Measurements from ENCODE around the gene TNS3. TPM values are rescaled to one million over a fixed set of nuclear protein-coding genes. Genes with fewer than 3 reads are reported as not detected.

TNS3 gene
- total RNA-seq, 1 experiment from 2014 or later, result 9.5 TPM

- no peak overlapping the region for H3K18ac ChIP-seq (ENCODE audit: insufficient read length, low read depth, low read length)
- H2BK15ac ChIP-seq (ENCODE audit: low read depth, low read length), result no peak overlapping the region
- no CpG with 5 or more reads among the region's 3 CpGs for WGBS (ENCODE audit: extremely low coverage, insufficient read length, low lambda C conversion rate)
- H3K4me1 Mint-ChIP-seq, result peaks cover 56 to 58% of the 10 kb centered on the region in 2 experiments
- no peak overlapping the region for H2AK5ac ChIP-seq (ENCODE audit: insufficient read length, low read length)
- no peak overlapping the region for H4K91ac ChIP-seq (ENCODE audit: insufficient read length, low read depth, low read length)
- peaks cover 12% of the 10 kb centered on the region for H3K23me2 ChIP-seq (ENCODE audit: insufficient read length, low read depth, low read length, poor library complexity, severe bottlenecking)
- DNase-seq, result no peak
- no peaks in the 10 kb centered on the region for H3K9me3 Mint-ChIP-seq
- no peaks in the 10 kb centered on the region; the same call in 1 of the 2 replicates for H3K4me1 ChIP-seq (ENCODE audit: insufficient read depth, low read length)
- no peak overlapping the region for H3K56ac ChIP-seq (ENCODE audit: insufficient read length, low read depth, low read length)
- H3K9ac ChIP-seq (ENCODE audit: extremely low read depth, insufficient read length, low read length), result no peak overlapping the region
- H3K79me1 ChIP-seq (ENCODE audit: insufficient read depth, low read depth, low read length, poor library complexity, severe bottlenecking), result no peaks in the 10 kb centered on the region
- no peak for TF ChIP-seq CTCF (conservative IDR thresholded peaks at IDR 0.05)
- no peak overlapping the region for H4K5ac ChIP-seq (ENCODE audit: insufficient read length, low read depth, low read length)
- no peak overlapping the region for H3T11ph ChIP-seq (ENCODE audit: low read length)
- H2BK20ac ChIP-seq (ENCODE audit: low read depth, low read length, poor library complexity, severe bottlenecking), result no peak overlapping the region
- no peak overlapping the region for H3K27ac Mint-ChIP-seq
- no peak overlapping the region for H3K4me2 ChIP-seq (ENCODE audit: insufficient read depth, insufficient read length, low read length)
- H4K20me1 ChIP-seq (ENCODE audit: control insufficient read depth, insufficient read depth, insufficient read length), result no peaks in the 10 kb centered on the region
- H2BK5ac ChIP-seq (ENCODE audit: insufficient read length, low read length), result no peak overlapping the region
- H3K14ac ChIP-seq (ENCODE audit: insufficient read depth, low read length), result no peak overlapping the region; the same call in 1 of the 2 replicates
- H3K9me3 ChIP-seq (ENCODE audit: control insufficient read depth, low read depth, low read length), result no peaks in the 10 kb centered on the region
- peaks cover 42% of the 10 kb centered on the region for H3K27me3 Mint-ChIP-seq (ENCODE audit: low read depth)
- no peak overlapping the region for H3K23ac ChIP-seq (ENCODE audit: insufficient read length, low read depth, low read length)
- no peak overlapping the region for H4K8ac ChIP-seq (replicated peaks; ENCODE audit: insufficient read length, low read depth, low read length)
- H2BK12ac ChIP-seq (ENCODE audit: insufficient read length, low read depth, low read length), result no peak overlapping the region
- H3K4ac ChIP-seq (ENCODE audit: low read depth, low read length), result no peak overlapping the region
- peak overlapping the region in 1 of 2 experiments; percentile 27; a peak in 1 of 5 replicates for H3K4me3 Mint-ChIP-seq
- no peaks in the 10 kb centered on the region for H3K79me2 ChIP-seq (ENCODE audit: insufficient read depth, low read length)
- H2BK120ac ChIP-seq (ENCODE audit: low read depth, low read length, poor library complexity, severe bottlenecking), result no peak overlapping the region
- no peak overlapping the region for H3K27ac ChIP-seq (ENCODE audit: insufficient read length, low read depth, low read length)
- H2AFZ ChIP-seq (ENCODE audit: low read length), result no peak overlapping the region
- peaks cover 0 to 12% (median 0%) of the 10 kb centered on the region in 3 experiments; a peak in 3 of 7 replicates for H3K36me3 Mint-ChIP-seq (ENCODE audit: insufficient read depth in 1 of 3, low read depth in 3 of 3)
- H3K27me3 ChIP-seq (ENCODE audit: insufficient read depth, low read length), result peaks cover 4% of the 10 kb centered on the region; the same call in 1 of the 2 replicates
These were observed 2.5 kb downstream of the TNS3 start for GRCh38 chr7:47579458-47579857.
